Adipose tissue (tissue), 3 donors: ENCODE measurements around the gene PPIL1. TPM values are rescaled to one million over a fixed set of nuclear protein-coding genes. Genes with fewer than 3 reads are reported as not detected.
"Not testable (repeated sequence)": the region's sequence is repeated elsewhere in the genome, so short reads cannot be mapped to it uniquely, and the experiment has no call there.

Source experiments
- H3K27ac ChIP-seq: one replicate; pipeline ENCODE4 v1.5.1; 2013; ENCODE audit warnings: low read depth, low read length
- WGBS, 3 donors: extraction: QIAGEN DNeasy Blood & Tissue Kit; methylation state at CpG; one replicate each; pipeline ENCODE4 v1.1.7; 2013; 5-methylcytosine and 5-hydroxymethylcytosine counted together
- polyA plus RNA-seq, 3 donors: library from polyadenylated mRNA; stranded (reverse); fragments of 200-250 nt; gene quantifications; one replicate each; pipeline ENCODE4 v1.2.3, GENCODE V29; 2013
- donor health status: healthy with polysubstance abuse.
- donor health status: Bipolar disorder and iron deficiency.
- donor health status: healthy.

PPIL1 gene
- polyA plus RNA-seq, 3 donors: 13.0 to 46.3 (median 13.3) TPM

GRCh38 chr6:36825994-36826393 is 48.6 kb downstream of the PPIL1 start:
- 85 to 94% (median 90%) methylated on average over 8 of the region's 8 CpGs for WGBS, 3 donors
- H3K27ac ChIP-seq: no peak overlapping the region

GRCh38 chr6:36825452-36825851 is 49.2 kb downstream of the PPIL1 start:
- no peak overlapping the region for H3K27ac ChIP-seq
- 88 to 92% (median 91%) methylated on average over 6 of the region's 6 CpGs for WGBS, 3 donors

GRCh38 chr6:36824253-36824652 is 50.4 kb downstream of the PPIL1 start:
- WGBS, 3 donors: 56 to 79% (median 68%) methylated on average over 7 of the region's 7 CpGs
- H3K27ac ChIP-seq: no peak overlapping the region

- no peak overlapping the region for H3K27ac ChIP-seq
- WGBS, 3 donors: 80 to 88% (median 80%) methylated on average over 12 of the region's 12 CpGs
Measured at GRCh38 chr6:36823421-36824096, 51.0 kb downstream of the PPIL1 start.

GRCh38 chr6:36822506-36823269 is 51.9 kb downstream of the PPIL1 start:
- WGBS, 3 donors: 74 to 79% (median 78%) methylated on average over 18 to 19 of the region's 19 CpGs
- no peak overlapping the region for H3K27ac ChIP-seq

- WGBS, 3 donors: 79 to 89% (median 80%) methylated on average over 14 of the region's 14 CpGs
- no peak overlapping the region for H3K27ac ChIP-seq
Measured at GRCh38 chr6:36821581-36822335, 52.8 kb downstream of the PPIL1 start.

- WGBS, 3 donors: 70 to 89% (median 72%) methylated on average over 11 to 12 of the region's 12 CpGs
- H3K27ac ChIP-seq: no peak overlapping the region
Measured at GRCh38 chr6:36820700-36821580, 53.7 kb downstream of the PPIL1 start.

GRCh38 chr6:36818756-36819155 is 55.8 kb downstream of the PPIL1 start:
- no peak overlapping the region for H3K27ac ChIP-seq
- 76 to 91% (median 89%) methylated on average over 4 of the region's 4 CpGs for WGBS, 3 donors

GRCh38 chr6:36817847-36818246 is 56.8 kb downstream of the PPIL1 start:
- 92 to 97% (median 95%) methylated on average over 3 of the region's 3 CpGs for WGBS, 3 donors
- H3K27ac ChIP-seq: no peak overlapping the region

GRCh38 chr6:36817176-36817817 is 57.3 kb downstream of the PPIL1 start:
- 88 to 93% (median 88%) methylated on average over 9 of the region's 9 CpGs for WGBS, 3 donors
- H3K27ac ChIP-seq: no peak overlapping the region

GRCh38 chr6:36815962-36816735 is 58.5 kb downstream of the PPIL1 start:
- H3K27ac ChIP-seq: no peak overlapping the region
- 70 to 91% (median 80%) methylated on average over 7 of the region's 7 CpGs for WGBS, 3 donors

- no peak overlapping the region for H3K27ac ChIP-seq
- WGBS, 3 donors: 93 to 95% (median 94%) methylated on average over 7 of the region's 7 CpGs
Measured at GRCh38 chr6:36814249-36814648, 60.4 kb downstream of the PPIL1 start.

- WGBS, 3 donors: 67 to 79% (median 78%) methylated on average over 3 of the region's 3 CpGs
- H3K27ac ChIP-seq: no peak overlapping the region
Measured at GRCh38 chr6:36813526-36813925, 61.1 kb downstream of the PPIL1 start.

- 84 to 90% (median 90%) methylated on average over 3 of the region's 3 CpGs for whole genome bisulfite sequencing, 3 donors
- not testable (repeated sequence) for H3K27ac ChIP-seq
Measured at GRCh38 chr6:36813047-36813446, 61.6 kb downstream of the PPIL1 start.

GRCh38 chr6:36809941-36810803 is 64.4 kb downstream of the PPIL1 start:
- WGBS, 3 donors: 83 to 87% (median 85%) methylated on average over 16 of the region's 16 CpGs
- no peak overlapping the region for H3K27ac ChIP-seq

GRCh38 chr6:36809156-36809555 is 65.4 kb downstream of the PPIL1 start:
- 91 to 98% (median 94%) methylated on average over 6 of the region's 6 CpGs for WGBS, 3 donors
- H3K27ac ChIP-seq: no peak overlapping the region
